ENCODE data around the gene EFCAB13.
A peak's percentile ranks its signal among the peaks of the same experiment; 100 is the strongest.

Gene EFCAB13

DNA sequence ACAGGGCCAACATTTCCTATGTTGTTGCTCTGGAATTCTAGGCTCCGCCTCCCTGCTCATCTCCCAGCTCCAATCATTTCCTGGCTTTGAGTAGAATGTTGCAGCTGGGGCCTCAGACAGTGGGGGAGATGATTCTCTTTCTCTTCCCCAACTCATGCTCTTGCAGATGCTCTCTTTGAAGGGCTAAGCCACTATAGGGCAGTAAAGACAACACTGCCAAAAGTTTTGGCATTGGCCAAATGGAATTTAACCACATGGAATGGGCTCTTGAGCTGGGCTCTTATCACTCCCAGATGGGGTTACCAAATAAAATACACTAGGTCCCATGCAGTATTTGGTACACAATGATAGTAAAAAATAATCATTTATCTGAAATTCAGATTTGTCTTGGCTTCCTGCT lies 19.6 kb upstream of the EFCAB13 start:
- H3K4me1 Mint-ChIP-seq, result peaks cover 12% of the 10 kb centered on the region
- H3K36me3 Mint-ChIP-seq, result peaks cover 50% of the 10 kb centered on the region
- no peak for ATAC-seq
- H3K9me3 Mint-ChIP-seq, result peaks cover 5% of the 10 kb centered on the region
- no peaks in the 10 kb centered on the region for H3K27me3 Mint-ChIP-seq
- H3K27ac Mint-ChIP-seq, result no peak overlapping the region
- no peak overlapping the region for H3K4me3 Mint-ChIP-seq

DNA sequence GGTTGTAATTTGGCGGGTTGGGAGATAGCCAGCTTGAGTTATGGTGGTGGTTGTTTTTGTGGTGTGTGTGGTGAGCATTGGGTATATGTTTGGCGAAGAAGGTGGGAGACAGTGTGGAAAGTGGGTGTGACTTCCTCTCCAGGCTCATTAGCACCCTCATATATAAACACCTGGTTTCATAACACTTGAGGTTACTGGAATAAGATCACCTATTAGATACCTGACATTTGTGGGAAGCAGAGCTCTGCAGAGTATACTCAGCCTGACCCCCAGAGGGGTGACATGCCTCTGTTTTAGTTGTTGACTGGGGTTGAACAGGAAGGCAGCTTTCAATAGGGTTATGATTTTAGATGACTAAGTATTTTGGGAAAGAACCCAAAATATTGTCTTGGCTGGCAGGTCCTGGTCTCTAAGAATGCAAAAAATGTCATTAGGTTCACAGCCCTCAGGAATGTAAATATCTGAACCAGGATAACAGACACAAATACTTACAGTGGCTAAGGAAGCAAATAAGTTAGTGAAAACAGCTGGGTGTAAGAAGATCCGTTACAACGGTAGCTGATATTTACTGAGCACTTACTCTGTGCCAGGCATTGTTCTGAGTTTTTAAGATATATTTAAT lies 18.3 kb upstream of the EFCAB13 start:
- ATAC-seq, result no peak
- Mint-ChIP-seq H3K4me3 (no peak overlapping the region), H3K27ac (no peak overlapping the region), H3K4me1 (peaks cover 12% of the 10 kb centered on the region), H3K27me3 (no peaks in the 10 kb centered on the region), H3K9me3 (peaks cover 5% of the 10 kb centered on the region), H3K36me3 (peaks cover 51% of the 10 kb centered on the region)

- H3K27me3 Mint-ChIP-seq, result no peaks in the 10 kb centered on the region
- H3K36me3 Mint-ChIP-seq, result peaks cover 13% of the 10 kb centered on the region
- H3K4me3 Mint-ChIP-seq, result no peak overlapping the region
- H3K9me3 Mint-ChIP-seq, result no peaks in the 10 kb centered on the region
- H3K4me1 Mint-ChIP-seq, result peaks cover 3% of the 10 kb centered on the region
- ATAC-seq, result no peak
- peak overlapping the region; percentile 32 for H3K27ac Mint-ChIP-seq
Observed at GRCh38 chr17:47310186-47310733, 13.5 kb upstream of the EFCAB13 start.

DNA sequence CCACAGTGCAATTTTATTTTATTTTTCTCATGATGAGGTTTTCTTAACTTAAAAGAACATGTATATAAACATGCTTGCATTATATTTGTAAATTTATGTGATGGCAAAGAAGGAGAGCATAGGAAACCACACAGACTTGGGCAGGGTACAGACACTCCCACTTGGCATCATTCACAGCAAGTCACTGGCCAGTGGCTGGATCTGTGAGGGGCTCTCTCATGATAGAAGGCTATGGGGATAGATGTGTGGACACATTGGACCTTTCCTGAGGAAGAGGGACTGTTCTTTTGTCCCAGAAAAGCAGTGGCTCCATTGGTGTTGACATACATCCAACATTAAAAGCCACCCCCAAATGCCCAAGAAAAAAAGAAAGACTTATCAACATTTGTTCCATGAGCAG lies 12.3 kb upstream of the EFCAB13 start:
- H3K27me3 Mint-ChIP-seq, result no peaks in the 10 kb centered on the region
- H3K9me3 Mint-ChIP-seq, result no peaks in the 10 kb centered on the region
- peaks cover 11% of the 10 kb centered on the region for H3K36me3 Mint-ChIP-seq
- no peak overlapping the region for H3K4me3 Mint-ChIP-seq
- H3K27ac Mint-ChIP-seq, result no peak overlapping the region
- no peaks in the 10 kb centered on the region for H3K4me1 Mint-ChIP-seq
- no peak for ATAC-seq

DNA sequence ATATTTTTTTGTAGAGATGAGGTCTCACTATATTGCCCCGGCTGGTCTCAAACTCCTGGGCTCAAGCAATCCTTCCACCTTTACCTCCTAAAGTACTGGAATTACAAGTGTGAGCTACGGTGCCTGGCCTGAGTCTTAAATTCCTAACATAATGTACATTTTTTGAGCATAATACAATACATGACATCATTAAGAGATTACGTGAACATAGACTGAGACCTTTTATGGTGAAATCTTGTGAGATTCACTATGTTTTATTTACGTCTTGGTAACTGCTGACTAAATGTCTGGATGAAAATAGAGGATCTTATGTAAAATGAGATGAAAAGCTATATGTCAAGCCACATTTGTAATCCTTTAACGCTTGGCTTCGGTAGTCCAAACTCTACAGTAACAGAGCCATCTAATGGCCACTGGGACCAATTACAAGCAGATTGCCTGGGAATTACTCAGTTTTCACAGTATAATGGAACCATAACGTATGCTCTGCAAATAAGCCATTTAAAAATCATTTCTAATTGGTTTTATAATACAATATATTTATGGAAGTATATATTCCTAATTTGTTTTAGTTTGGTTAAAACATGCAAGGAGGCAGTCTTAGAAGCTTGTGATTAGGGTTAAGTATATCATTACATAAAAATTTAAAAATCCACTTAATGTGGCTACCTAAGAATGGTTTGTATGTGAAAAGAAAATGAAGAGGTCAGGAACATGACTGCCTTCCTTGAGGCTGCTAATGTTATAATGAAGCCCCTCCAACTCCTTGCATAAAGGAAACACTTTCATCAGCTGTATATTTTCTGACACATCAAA lies 8.1 kb upstream of the EFCAB13 start:
- Mint-ChIP-seq H3K4me1 (no peaks in the 10 kb centered on the region), H3K36me3 (no peaks in the 10 kb centered on the region), H3K27me3 (no peaks in the 10 kb centered on the region), H3K27ac (no peak overlapping the region), H3K4me3 (no peak overlapping the region), H3K9me3 (no peaks in the 10 kb centered on the region)
- ATAC-seq, result peak; percentile 65

DNA sequence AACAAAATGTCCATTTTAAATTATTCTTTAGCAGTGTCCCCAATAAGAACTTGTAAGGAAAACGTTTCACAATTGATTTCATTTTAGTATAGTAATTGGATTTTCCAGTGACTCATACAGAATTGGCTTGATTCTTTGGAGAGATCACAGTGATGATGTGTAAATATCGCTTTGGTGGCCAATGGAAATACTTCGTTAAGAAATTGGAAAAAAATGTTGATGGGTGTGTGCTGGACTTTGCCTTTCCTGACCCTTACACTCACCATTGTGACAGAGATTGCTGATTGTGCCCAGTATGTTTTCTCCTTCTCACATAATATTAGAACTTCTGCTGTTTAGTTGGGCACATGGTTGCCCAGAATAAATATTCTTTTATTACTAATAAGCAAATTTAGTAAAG lies 7.4 kb upstream of the EFCAB13 start:
- no peaks in the 10 kb centered on the region for H3K4me1 Mint-ChIP-seq
- H3K4me3 Mint-ChIP-seq, result no peak overlapping the region
- peaks cover 4% of the 10 kb centered on the region for H3K36me3 Mint-ChIP-seq
- no peak for ATAC-seq
- H3K27ac Mint-ChIP-seq, result no peak overlapping the region
- H3K9me3 Mint-ChIP-seq, result peaks cover 4% of the 10 kb centered on the region
- no peaks in the 10 kb centered on the region for H3K27me3 Mint-ChIP-seq

GRCh38 chr17:47317119-47317518 lies 6.6 kb upstream of the EFCAB13 start:
- no peak overlapping the region for H3K4me3 Mint-ChIP-seq
- H3K27me3 Mint-ChIP-seq, result no peaks in the 10 kb centered on the region
- H3K4me1 Mint-ChIP-seq, result no peaks in the 10 kb centered on the region
- H3K27ac Mint-ChIP-seq, result no peak overlapping the region
- peaks cover 6% of the 10 kb centered on the region for H3K36me3 Mint-ChIP-seq
- peaks cover 4% of the 10 kb centered on the region for H3K9me3 Mint-ChIP-seq
- ATAC-seq, result no peak

GRCh38 chr17:47318197-47318918 lies 5.4 kb upstream of the EFCAB13 start:
- peaks cover 4% of the 10 kb centered on the region for H3K9me3 Mint-ChIP-seq
- peaks cover 10% of the 10 kb centered on the region for H3K4me1 Mint-ChIP-seq
- H3K4me3 Mint-ChIP-seq, result no peak overlapping the region
- ATAC-seq, result no peak
- H3K27ac Mint-ChIP-seq, result no peak overlapping the region
- H3K27me3 Mint-ChIP-seq, result no peaks in the 10 kb centered on the region
- H3K36me3 Mint-ChIP-seq, result peaks cover 6% of the 10 kb centered on the region

GRCh38 chr17:47320879-47321502 lies 2.8 kb upstream of the EFCAB13 start:
- peaks cover 4% of the 10 kb centered on the region for H3K9me3 Mint-ChIP-seq
- H3K27me3 Mint-ChIP-seq, result no peaks in the 10 kb centered on the region
- H3K4me1 Mint-ChIP-seq, result peaks cover 19% of the 10 kb centered on the region
- ATAC-seq, result no peak
- H3K27ac Mint-ChIP-seq, result no peak overlapping the region
- peaks cover 6% of the 10 kb centered on the region for H3K36me3 Mint-ChIP-seq
- no peak overlapping the region for H3K4me3 Mint-ChIP-seq

DNA sequence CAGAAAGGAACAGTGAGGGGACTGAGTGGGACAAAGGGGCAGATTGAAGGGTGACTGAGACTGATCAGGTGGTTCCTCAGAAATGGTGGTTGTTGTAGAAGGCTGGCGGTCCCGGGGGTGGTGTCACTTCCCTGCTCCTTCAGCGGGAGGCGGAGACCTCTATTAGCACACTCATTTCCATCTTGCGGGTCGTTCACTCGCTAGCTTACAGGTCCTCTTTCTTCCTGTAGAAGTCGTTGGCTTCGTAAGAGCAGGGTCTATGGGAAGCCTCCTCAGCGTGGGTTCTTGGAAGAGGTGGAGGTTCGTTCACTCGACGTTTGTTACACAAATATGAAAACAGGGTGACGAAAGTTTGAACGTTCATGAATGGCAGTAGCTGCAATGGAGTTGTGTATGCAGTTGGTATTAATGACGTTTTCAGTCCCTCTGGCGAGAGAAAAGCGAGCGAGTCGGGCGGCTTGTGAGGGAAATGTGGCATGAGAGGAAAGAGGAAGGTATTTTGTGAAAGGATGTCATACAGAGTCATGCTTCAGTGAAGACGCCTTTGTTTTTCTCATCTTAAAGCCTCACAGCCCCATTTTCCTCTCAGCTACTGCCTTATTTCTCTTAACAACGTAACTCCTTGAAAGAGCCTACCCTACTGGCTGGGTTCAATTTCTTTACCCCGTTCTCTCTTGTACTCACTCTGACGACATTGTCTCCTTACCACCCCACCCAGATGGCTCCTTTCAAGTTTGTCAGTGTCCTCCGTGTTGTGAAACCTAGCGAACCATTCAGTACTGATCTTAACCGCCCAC lies 667 bp downstream of the EFCAB13 start:
- Mint-ChIP-seq H3K36me3 (peaks cover 16% of the 10 kb centered on the region), H3K9me3 (peaks cover 4% of the 10 kb centered on the region), H3K4me3 (peak overlapping the region; percentile 95), H3K27ac (peak overlapping the region; percentile 100), H3K4me1 (peaks cover 19% of the 10 kb centered on the region), H3K27me3 (no peaks in the 10 kb centered on the region)
- peak; percentile 82 for ATAC-seq

DNA sequence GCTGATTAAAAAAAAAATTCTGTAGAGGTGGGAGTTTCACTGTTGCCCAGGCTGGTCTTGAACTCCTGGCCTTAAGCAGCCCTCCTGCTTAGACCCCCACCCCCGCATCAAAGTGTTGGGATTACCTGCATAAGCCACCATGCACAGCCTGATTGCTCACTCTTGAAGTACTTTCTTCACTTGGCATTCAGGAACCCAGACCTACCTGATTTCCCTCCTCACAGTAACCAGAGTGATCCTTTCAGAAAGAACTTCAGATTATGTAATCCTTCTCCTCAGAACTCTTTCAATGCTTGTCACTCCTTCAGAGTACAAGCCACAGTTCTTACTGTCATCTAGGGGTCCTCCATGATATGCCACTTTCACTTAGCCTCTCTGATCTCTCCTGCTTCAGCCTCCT lies 1.4 kb downstream of the EFCAB13 start:
- no peaks in the 10 kb centered on the region for H3K27me3 Mint-ChIP-seq
- peaks cover 17% of the 10 kb centered on the region for H3K36me3 Mint-ChIP-seq
- peaks cover 19% of the 10 kb centered on the region for H3K4me1 Mint-ChIP-seq
- no peak for ATAC-seq
- peak overlapping the region; percentile 100 for H3K27ac Mint-ChIP-seq
- peaks cover 4% of the 10 kb centered on the region for H3K9me3 Mint-ChIP-seq
- H3K4me3 Mint-ChIP-seq, result peak overlapping the region; percentile 95

DNA sequence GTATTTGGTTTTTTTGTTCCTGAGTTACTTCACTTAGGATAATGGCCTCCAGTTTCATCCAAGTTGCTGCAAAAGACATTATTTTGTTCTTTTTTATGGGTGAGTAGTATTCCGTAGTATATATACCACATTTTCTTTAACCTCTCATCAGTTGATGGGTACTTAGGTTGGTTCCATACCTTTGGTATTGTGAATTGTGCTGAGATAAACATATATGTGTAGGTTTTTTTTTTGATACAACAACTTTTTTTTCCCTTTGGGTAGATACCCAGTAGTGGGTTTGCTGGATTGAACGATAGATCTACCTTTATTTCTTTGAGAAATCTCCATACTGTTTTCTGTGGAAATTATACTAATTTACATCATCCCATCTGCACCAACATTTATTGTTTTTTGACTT lies 6.8 kb downstream of the EFCAB13 start:
- peaks cover 3% of the 10 kb centered on the region for H3K4me1 Mint-ChIP-seq
- peaks cover 52% of the 10 kb centered on the region for H3K36me3 Mint-ChIP-seq
- H3K9me3 Mint-ChIP-seq, result peaks cover 3% of the 10 kb centered on the region
- no peak for ATAC-seq
- no peak overlapping the region for H3K27ac Mint-ChIP-seq
- no peaks in the 10 kb centered on the region for H3K27me3 Mint-ChIP-seq
- H3K4me3 Mint-ChIP-seq, result no peak overlapping the region

DNA sequence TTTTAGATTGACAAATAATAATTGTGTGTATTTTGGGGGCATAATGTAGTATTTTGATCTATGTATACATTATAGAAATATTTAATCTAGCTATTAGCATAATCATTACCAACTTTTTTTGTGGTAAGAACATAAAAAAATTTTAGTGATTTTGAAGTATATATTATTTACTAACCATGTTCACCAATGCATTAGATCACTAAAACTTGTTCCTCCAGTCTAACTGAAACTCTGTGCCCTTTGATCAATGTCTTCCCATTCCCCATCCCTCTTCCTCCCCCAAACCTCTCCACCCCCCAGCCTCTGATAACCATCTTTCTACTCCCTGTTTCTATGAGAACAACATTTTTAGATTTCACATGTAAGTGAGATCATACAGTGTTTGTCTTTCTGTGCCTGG lies 8.5 kb downstream of the EFCAB13 start:
- Mint-ChIP-seq H3K27me3 (no peaks in the 10 kb centered on the region), H3K4me3 (no peak overlapping the region), H3K36me3 (peaks cover 61% of the 10 kb centered on the region), H3K27ac (no peak overlapping the region), H3K9me3 (peaks cover 3% of the 10 kb centered on the region), H3K4me1 (no peaks in the 10 kb centered on the region)
- no peak for ATAC-seq

GRCh38 chr17:47335101-47335936 lies 11.6 kb downstream of the EFCAB13 start:
- H3K4me1 Mint-ChIP-seq, result no peaks in the 10 kb centered on the region
- peaks cover 3% of the 10 kb centered on the region for H3K9me3 Mint-ChIP-seq
- no peak overlapping the region for H3K4me3 Mint-ChIP-seq
- H3K27ac Mint-ChIP-seq, result no peak overlapping the region
- no peaks in the 10 kb centered on the region for H3K27me3 Mint-ChIP-seq
- ATAC-seq, result no peak
- H3K36me3 Mint-ChIP-seq, result peaks cover 70% of the 10 kb centered on the region

Data from stimulated activated memory B cell treated with anti-CD40 and anti-IgM and Interleukin-4, amounts not matched to agents 10 μg/mL and 1 μg/mL and 100 μg/mL, for 72 hours (primary cell).